ENCODE results near the gene FTCD. TPM values are rescaled to one million over a fixed set of nuclear protein-coding genes. Genes with fewer than 3 reads are reported as not detected.

Gene FTCD
- total RNA-seq, 1 experiment from 2014 or later, result 0.40 TPM

DNA sequence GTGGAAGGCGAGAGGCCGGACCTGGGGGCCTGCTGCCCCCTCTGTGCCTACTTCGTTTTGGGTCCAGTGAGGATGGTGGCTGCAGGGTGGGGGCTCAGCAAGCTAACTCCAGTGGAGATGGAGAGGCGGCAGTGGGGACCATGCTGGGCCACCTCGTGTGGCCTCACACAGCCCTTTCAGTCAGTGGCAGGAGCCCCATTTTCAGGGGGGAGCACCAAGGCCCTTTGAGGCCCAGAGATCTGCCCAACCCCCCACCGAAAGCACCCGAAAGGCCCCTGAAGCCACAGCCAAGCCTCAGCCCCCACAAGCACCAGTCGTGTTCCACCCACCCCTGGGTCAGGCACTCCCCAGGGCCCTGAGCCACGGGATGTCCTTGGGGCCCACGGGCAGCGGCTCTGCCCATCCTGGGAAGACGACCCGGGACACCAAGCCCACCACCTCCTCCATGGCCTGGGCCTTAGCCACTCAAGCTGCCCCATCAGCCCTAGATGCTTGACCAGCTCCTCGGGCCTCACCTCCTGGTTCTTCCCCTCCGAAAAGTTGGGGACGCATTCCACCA lies 345 bp downstream of the FTCD start:
- H2AFZ ChIP-seq (ENCODE audit: low read length), result no peak overlapping the region
- no peaks in the 10 kb centered on the region for H3F3A ChIP-seq (ENCODE audit: low read length, unreplicated experiment)
- intact Hi-C loops (cut with micrococcal nuclease), result no loop called here
- H3K9ac ChIP-seq (ENCODE audit: low read length), result no peak overlapping the region
- H3K36me3 ChIP-seq (ENCODE audit: low read depth, low read length), result no peaks in the 10 kb centered on the region
- no peaks in the 10 kb centered on the region for H3K27me3 ChIP-seq (ENCODE audit: low read length)
- no peaks in the 10 kb centered on the region for H3K9me2 ChIP-seq (replicated peaks; ENCODE audit: low read length)
- ChIA-PET POLR2A (ENCODE audit: unreplicated experiment) (no interaction called here), CTCF (no interaction called here)
- no peak for DNase-seq
- H3K79me2 ChIP-seq (ENCODE audit: low read length), result no peaks in the 10 kb centered on the region
- TF ChIP-seq EZH2phosphoT487 (IDR thresholded peaks at IDR 0.05; ENCODE audit: borderline replicate concordance, low read length) (no peak), EZH2 (IDR thresholded peaks at IDR 0.05; ENCODE audit: low read length, unreplicated experiment) (no peak)
- TF ChIP-seq, protein P1, sequence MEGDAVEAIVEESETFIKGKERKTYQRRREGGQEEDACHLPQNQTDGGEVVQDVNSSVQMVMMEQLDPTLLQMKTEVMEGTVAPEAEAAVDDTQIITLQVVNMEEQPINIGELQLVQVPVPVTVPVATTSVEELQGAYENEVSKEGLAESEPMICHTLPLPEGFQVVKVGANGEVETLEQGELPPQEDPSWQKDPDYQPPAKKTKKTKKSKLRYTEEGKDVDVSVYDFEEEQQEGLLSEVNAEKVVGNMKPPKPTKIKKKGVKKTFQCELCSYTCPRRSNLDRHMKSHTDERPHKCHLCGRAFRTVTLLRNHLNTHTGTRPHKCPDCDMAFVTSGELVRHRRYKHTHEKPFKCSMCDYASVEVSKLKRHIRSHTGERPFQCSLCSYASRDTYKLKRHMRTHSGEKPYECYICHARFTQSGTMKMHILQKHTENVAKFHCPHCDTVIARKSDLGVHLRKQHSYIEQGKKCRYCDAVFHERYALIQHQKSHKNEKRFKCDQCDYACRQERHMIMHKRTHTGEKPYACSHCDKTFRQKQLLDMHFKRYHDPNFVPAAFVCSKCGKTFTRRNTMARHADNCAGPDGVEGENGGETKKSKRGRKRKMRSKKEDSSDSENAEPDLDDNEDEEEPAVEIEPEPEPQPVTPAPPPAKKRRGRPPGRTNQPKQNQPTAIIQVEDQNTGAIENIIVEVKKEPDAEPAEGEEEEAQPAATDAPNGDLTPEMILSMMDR (conservative IDR thresholded peaks at IDR 0.05; ENCODE audit: low read depth, low read length), result no peak
- H4K20me1 ChIP-seq (ENCODE audit: low read length), result no peaks in the 10 kb centered on the region
- H3K4me3 ChIP-seq (ENCODE audit: low read length), result no peak overlapping the region
- no peak overlapping the region for H3K4me2 ChIP-seq (ENCODE audit: low read length)
- no peaks in the 10 kb centered on the region for H3K9me3 ChIP-seq (ENCODE audit: low read length)
- 0 out of 2 replicates have a peak, but pooled peaks cover 4% of the 10 kb centered on the region for H3K4me1 ChIP-seq (ENCODE audit: insufficient read depth, low read length)
- ATAC-seq, result no peak
- H3K27ac ChIP-seq (ENCODE audit: low read length), result no peak overlapping the region
- no TSS peak for BruUV-seq (replicated peaks)

DNA sequence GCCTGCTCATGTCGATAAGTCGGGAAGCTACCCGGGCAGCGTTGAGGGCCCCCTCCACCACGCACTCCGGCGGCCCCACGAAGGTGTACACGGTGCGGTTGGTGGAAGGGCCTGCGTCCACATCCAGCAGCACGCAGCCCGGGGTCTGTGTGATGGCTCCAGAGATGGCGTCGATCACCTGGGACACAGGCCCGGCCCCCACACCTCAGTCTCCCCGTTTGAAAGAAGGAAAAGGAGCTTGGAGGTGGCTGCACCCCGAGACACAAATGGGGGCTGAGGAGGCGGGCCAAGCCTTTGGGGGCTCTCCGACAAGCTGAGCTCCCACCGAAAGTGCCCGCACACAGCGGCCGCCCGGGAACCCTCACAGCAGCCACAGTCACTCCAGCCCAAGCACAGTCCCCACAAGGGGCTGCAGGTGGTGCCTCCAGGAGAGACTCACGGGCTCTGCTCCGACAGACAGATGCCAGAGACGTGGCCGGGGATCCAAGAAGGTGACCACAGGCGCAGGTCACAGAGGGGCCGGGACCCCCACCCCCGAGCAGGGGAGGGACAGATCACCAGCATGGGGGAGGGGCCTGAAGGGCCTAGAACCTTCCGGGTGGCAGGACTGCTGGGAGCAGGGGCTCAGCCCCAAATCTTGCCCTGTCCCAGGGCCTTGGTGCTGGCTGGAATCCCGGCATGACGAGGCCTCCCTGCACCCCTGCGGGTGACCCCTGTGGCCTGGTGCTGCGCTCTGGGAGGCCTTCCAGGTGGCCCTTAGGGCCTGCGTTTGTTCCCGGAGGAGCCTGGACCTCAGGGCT lies 1.0 kb downstream of the FTCD start:
- Histone ChIP-seq H4K20me1 (ENCODE audit: low read length) (no peaks in the 10 kb centered on the region), H3K9me3 (ENCODE audit: low read length) (no peaks in the 10 kb centered on the region), H3K4me1 (ENCODE audit: insufficient read depth, low read length) (0 out of 2 replicates have a peak, but pooled peaks cover 4% of the 10 kb centered on the region), H3K4me3 (ENCODE audit: low read length) (no peak overlapping the region), H3K79me2 (ENCODE audit: low read length) (no peaks in the 10 kb centered on the region), H3K36me3 (ENCODE audit: low read depth, low read length) (no peaks in the 10 kb centered on the region), H3K9ac (ENCODE audit: low read length) (no peak overlapping the region), H3K27ac (ENCODE audit: low read length) (no peak overlapping the region), H3F3A (ENCODE audit: low read length, unreplicated experiment) (no peaks in the 10 kb centered on the region), H3K27me3 (ENCODE audit: low read length) (no peaks in the 10 kb centered on the region), H3K4me2 (ENCODE audit: low read length) (no peak overlapping the region), H3K9me2 (replicated peaks; ENCODE audit: low read length) (no peaks in the 10 kb centered on the region), H2AFZ (ENCODE audit: low read length) (no peak overlapping the region)
- intact Hi-C loops (cut with micrococcal nuclease), result no loop called here
- CTCF ChIA-PET, result interaction anchor here (2.5 kb wide), 1 partner anchor 11 kb away, joined by 12 read pairs; no protein-coding TSS in a partner anchor
- POLR2A ChIA-PET (ENCODE audit: unreplicated experiment), result no interaction called here
- ATAC-seq, result no peak
- TF ChIP-seq, protein P1 (conservative IDR thresholded peaks at IDR 0.05; ENCODE audit: low read depth, low read length), result no peak
- no peak for TF ChIP-seq EZH2 (IDR thresholded peaks at IDR 0.05; ENCODE audit: low read length, unreplicated experiment)
- DNase-seq, result no peak
- BruUV-seq (replicated peaks), result no TSS peak
